ENCODE data around the gene RPS15. TPM values are rescaled to one million over a fixed set of nuclear protein-coding genes. Genes with fewer than 3 reads are reported as not detected.

Gene RPS15
- total and polyA plus RNA-seq, 2 donors (not counting 3 experiments of a cell fraction or from before 2014, with no cell fraction given), result 1,260 to 3,270 TPM

- intact Hi-C loops (cut with micrococcal nuclease), result no loop called here
- Histone ChIP-seq H3K9me3 (replicated peaks; ENCODE audit: control insufficient read depth, insufficient read depth, low read length) (no peaks in the 10 kb centered on the region), H3K4me1 (ENCODE audit: control insufficient read depth, extremely low read depth, insufficient read depth, low read length) (no peaks in the 10 kb centered on the region), H3K27ac (ENCODE audit: insufficient read depth, low read depth, low read length) (no peak overlapping the region), H3K27me3 (ENCODE audit: control insufficient read depth in 2 of 2, insufficient read depth in 2 of 2, low read length in 2 of 2) (peaks cover 21 to 27% of the 10 kb centered on the region in 2 experiments), H3K36me3 (ENCODE audit: control insufficient read depth in 2 of 2, extremely low read depth in 1 of 2, insufficient read depth in 2 of 2, low read length in 2 of 2) (no peaks in the 10 kb centered on the region), H3K4me2 (ENCODE audit: insufficient read depth, low read length) (no peak overlapping the region), H3K4me3 (replicated peaks in 1 of 3; ENCODE audit: insufficient read depth in 1 of 3, low read depth in 1 of 3, low read length in 3 of 3) (no peak overlapping the region), H4K20me1 (replicated peaks; ENCODE audit: control insufficient read depth, extremely low read depth, insufficient read depth, low read length) (no peaks in the 10 kb centered on the region), H3K79me2 (ENCODE audit: control insufficient read depth, insufficient read depth, low read length) (no peaks in the 10 kb centered on the region), H3K9ac (replicated peaks; ENCODE audit: extremely low read depth, insufficient read depth, low read length) (no peak overlapping the region), H2AFZ (ENCODE audit: low read depth, low read length) (no peak overlapping the region), H3K9me1 (replicated peaks; ENCODE audit: control insufficient read depth, extremely low read depth, insufficient read depth, low read length) (no peaks in the 10 kb centered on the region)
- TF ChIP-seq EZH2 (IDR thresholded peaks at IDR 0.05; ENCODE audit: borderline replicate concordance, low read depth, low read length, severe bottlenecking) (no peak), GATA2 (IDR thresholded peaks at IDR 0.05; ENCODE audit: insufficient read depth, insufficient read length, low read depth, low read length) (no peak), CTCF (IDR thresholded peaks at IDR 0.05; ENCODE audit: extremely low read depth in 1 of 2, insufficient read depth in 1 of 2, low read depth in 1 of 2, low read length in 2 of 2) (no peak), POLR2A (IDR thresholded peaks at IDR 0.05; ENCODE audit: low read depth, low read length) (no peak), FOS (IDR thresholded peaks at IDR 0.05; ENCODE audit: borderline replicate concordance, insufficient read depth, low read length) (no peak), JUN (IDR thresholded peaks at IDR 0.05; ENCODE audit: borderline replicate concordance, insufficient read depth, insufficient read length, low read depth) (no peak), MAX (IDR thresholded peaks at IDR 0.05; ENCODE audit: insufficient read depth, insufficient read length) (no peak)
- DNase-seq (ENCODE audit: low read depth, low spot score) (no peak), FAIRE-seq (no peak)
- BruUV-seq (replicated peaks), result no TSS peak
- dilution Hi-C loops (cut with MboI; ENCODE audit: extremely low pct_ligation_motif_present, low sequenced_read_pairs), result no loop called here
- ChIA-PET CTCF (interaction anchor here (2.0 to 3.7 kb wide), 2 partner anchors 10 to 12 kb away, joined by 11 to 28 read pairs; no protein-coding TSS in a partner anchor), POLR2A (no interaction called here)
Measured at GRCh38 chr19:1456121-1456900, 18.1 kb downstream of the RPS15 start.
